Keratinocyte (primary cell): ENCODE measurements around the gene ADSL. TPM values are rescaled to one million over a fixed set of nuclear protein-coding genes. Genes with fewer than 3 reads are reported as not detected.

Experiments used
- DNase-seq: peaks from one replicate; pipeline ENCODE4 v3.0.0-alpha.2; 2011; ENCODE audit warnings: low read depth, missing footprints, low spot score
- FAIRE-seq: peaks from 2 replicates; lab custom pipeline; 2011; peaks lifted over from hg19 to GRCh38; lab: Jason Lieb, UNC
- H2AFZ ChIP-seq: 2 replicates; pipeline ENCODE4 v1.6.0; 2012; ENCODE audit warnings: low read length, control low read depth, inconsistent platforms; ENCODE audit not compliant: control insufficient read depth
- H3K27ac ChIP-seq: 2 replicates; pipeline ENCODE4 v1.5.1; 2011; ENCODE audit warnings: low read length; ENCODE audit not compliant: control insufficient read depth, insufficient read depth
- H3K27me3 ChIP-seq: 3 replicates; pipeline ENCODE4 v1.6.0; 2011; ENCODE audit warnings: low read length; ENCODE audit not compliant: control insufficient read depth, insufficient read depth; ENCODE audit errors: extremely low read depth
- H3K36me3 ChIP-seq, 2 experiments: 2 replicates in 1 of 2; 3 replicates in 1 of 2; pipeline ENCODE4 v1.5.1; 2011; ENCODE audit warnings: low read length in 2 of 2, mild to moderate bottlenecking in 1 of 2; ENCODE audit not compliant: control insufficient read depth in 2 of 2, insufficient read depth in 2 of 2; ENCODE audit errors: extremely low read depth in 1 of 2
- H3K4me1 ChIP-seq: 3 replicates; pipeline ENCODE4 v1.5.1; 2011; ENCODE audit warnings: low read length; ENCODE audit not compliant: control insufficient read depth, insufficient read depth; ENCODE audit errors: extremely low read depth
- H3K4me2 ChIP-seq: 3 replicates; pipeline ENCODE4 v1.6.0; 2011; ENCODE audit warnings: low read depth, low read length; ENCODE audit not compliant: control insufficient read depth, insufficient read depth; ENCODE audit errors: extremely low read depth
- H3K4me3 ChIP-seq, 3 experiments: fragments of 200-600 bp in 1 of 3; sonication (generic) in 1 of 3; 2 replicates in 2 of 3; 3 replicates in 1 of 3; pipeline ENCODE4 v1.5.1; 2011 to 2016; ENCODE audit warnings: low read length in 3 of 3, mild to moderate bottlenecking in 3 of 3, control low read depth in 2 of 3, inconsistent platforms in 1 of 3, low read depth in 1 of 3, mixed read lengths in 1 of 3, mixed run types in 1 of 3, moderate library complexity in 1 of 3; ENCODE audit not compliant: control insufficient read depth in 2 of 3, insufficient read depth in 2 of 3; ENCODE audit errors: extremely low read depth in 1 of 3
- H3K79me2 ChIP-seq: 2 replicates; pipeline ENCODE4 v1.6.0; 2012; ENCODE audit warnings: low read length; ENCODE audit not compliant: control insufficient read depth, insufficient read depth
- H3K9ac ChIP-seq: 3 replicates; pipeline ENCODE4 v1.6.0; 2011; ENCODE audit warnings: low read length; ENCODE audit not compliant: control insufficient read depth, insufficient read depth; ENCODE audit errors: extremely low read depth
- H3K9me1 ChIP-seq: 3 replicates; pipeline ENCODE4 v1.6.0; 2011; ENCODE audit warnings: low read length; ENCODE audit not compliant: control insufficient read depth, insufficient read depth; ENCODE audit errors: extremely low read depth
- H3K9me3 ChIP-seq: 2 replicates; pipeline ENCODE4 v1.5.1; 2012; ENCODE audit warnings: low read depth, low read length; ENCODE audit not compliant: control insufficient read depth
- H4K20me1 ChIP-seq: 3 replicates; pipeline ENCODE4 v1.6.0; 2011; ENCODE audit warnings: low read length; ENCODE audit not compliant: control insufficient read depth, insufficient read depth; ENCODE audit errors: extremely low read depth
- CTCF ChIP-seq, 3 experiments: IDR thresholded peaks in 1 of 3; conservative IDR thresholded peaks in 1 of 3; optimal IDR thresholded peaks in 1 of 3; 2 replicates in 2 of 3; 3 replicates in 1 of 3; pipeline versions ENCODE3 to v1.5.1; 2011; ENCODE audit warnings: low read length in 3 of 3, mild to moderate bottlenecking in 3 of 3, moderate library complexity in 2 of 3, control low read depth in 1 of 3, inconsistent platforms in 1 of 3; ENCODE audit not compliant: insufficient read depth in 2 of 3; ENCODE audit errors: extremely low read depth in 1 of 3
- EZH2 ChIP-seq: IDR thresholded peaks from one replicate; pipeline ENCODE4 v1.6.1; 2012; ENCODE audit warnings: inconsistent platforms, mild to moderate bottlenecking, low read length, moderate library complexity
- dilution Hi-C: fragments of 300-500 bp; cut with MboI; formaldehyde crosslinking; loops from one replicate; pipeline ENCODE4 v1.7.0; 2020; ENCODE audit warnings: low sequenced_read_pairs; ENCODE audit not compliant: extremely low pct_ligation_motif_present
- polyA plus RNA-seq, 5 experiments: library from polyadenylated mRNA; depleted of rRNA in 3 of 5; stranded (reverse) in 3 of 5; stranded (forward) in 1 of 5; unstranded in 1 of 5; fragments of >200 nt; gene quantifications; 1 replicate in 1 of 5; 2 replicates in 3 of 5; 3 replicates in 1 of 5; pipeline versions ENCODE4 v1.2.1 to v1.2.3, GENCODE V29; 2011 to 2012; ENCODE audit warnings: missing spikeins in 2 of 5, low read depth in 1 of 5, low replicate concordance in 1 of 5

ADSL gene
- polyA plus RNA-seq, 1 donor (not counting 4 experiments of a cell fraction or from before 2014, with no cell fraction given) = 96.1 TPM

GRCh38 chr22:40363059-40363458, 16.8 kb downstream of the ADSL start:
- Histone ChIP-seq H3K27me3 (no peaks in the 10 kb centered on the region), H3K27ac (no peak overlapping the region), H3K79me2 (no peaks in the 10 kb centered on the region), H3K9ac (no peak overlapping the region), H2AFZ (no peak overlapping the region), H3K9me1 (no peaks in the 10 kb centered on the region), H3K4me2 (no peak overlapping the region), H3K9me3 (no peaks in the 10 kb centered on the region), H4K20me1 (no peaks in the 10 kb centered on the region), H3K4me3 (no peak overlapping the region), H3K4me1 (no peaks in the 10 kb centered on the region), H3K36me3 (peaks cover 56 to 73% of the 10 kb centered on the region in 2 experiments)
- DNase-seq (no peak), FAIRE-seq (no peak)
- dilution Hi-C loops = no loop called here
- no peak for TF ChIP-seq EZH2
- no peak for TF ChIP-seq CTCF (optimal IDR thresholded peaks at IDR 0.05 in 1 of 3, IDR thresholded peaks at IDR 0.05 in 1 of 3, conservative IDR thresholded peaks at IDR 0.05 in 1 of 3; ENCODE audit: extremely low read depth in 1 of 3, insufficient read depth in 2 of 3, low read length in 3 of 3)

GRCh38 chr22:40364431-40364830, 18.1 kb downstream of the ADSL start:
- H3K79me2 ChIP-seq = no peaks in the 10 kb centered on the region
- no peak overlapping the region for H3K27ac ChIP-seq
- no peak overlapping the region for H2AFZ ChIP-seq
- peaks cover 53 to 62% of the 10 kb centered on the region in 2 experiments for H3K36me3 ChIP-seq
- no peak for DNase-seq
- no peaks in the 10 kb centered on the region for H3K4me1 ChIP-seq
- dilution Hi-C loops = no loop called here
- H3K9ac ChIP-seq = no peak overlapping the region
- no peaks in the 10 kb centered on the region for H3K9me1 ChIP-seq
- TF ChIP-seq EZH2 = no peak
- TF ChIP-seq CTCF (optimal IDR thresholded peaks at IDR 0.05 in 1 of 3, IDR thresholded peaks at IDR 0.05 in 1 of 3, conservative IDR thresholded peaks at IDR 0.05 in 1 of 3; ENCODE audit: extremely low read depth in 1 of 3, insufficient read depth in 2 of 3, low read length in 3 of 3) = no peak
- H3K4me2 ChIP-seq = no peak overlapping the region
- no peaks in the 10 kb centered on the region for H3K9me3 ChIP-seq
- no peaks in the 10 kb centered on the region for H4K20me1 ChIP-seq
- no peaks in the 10 kb centered on the region for H3K27me3 ChIP-seq
- FAIRE-seq = no peak
- no peak overlapping the region for H3K4me3 ChIP-seq
